ENCODE results near the gene METTL3.

Gene METTL3

DNA sequence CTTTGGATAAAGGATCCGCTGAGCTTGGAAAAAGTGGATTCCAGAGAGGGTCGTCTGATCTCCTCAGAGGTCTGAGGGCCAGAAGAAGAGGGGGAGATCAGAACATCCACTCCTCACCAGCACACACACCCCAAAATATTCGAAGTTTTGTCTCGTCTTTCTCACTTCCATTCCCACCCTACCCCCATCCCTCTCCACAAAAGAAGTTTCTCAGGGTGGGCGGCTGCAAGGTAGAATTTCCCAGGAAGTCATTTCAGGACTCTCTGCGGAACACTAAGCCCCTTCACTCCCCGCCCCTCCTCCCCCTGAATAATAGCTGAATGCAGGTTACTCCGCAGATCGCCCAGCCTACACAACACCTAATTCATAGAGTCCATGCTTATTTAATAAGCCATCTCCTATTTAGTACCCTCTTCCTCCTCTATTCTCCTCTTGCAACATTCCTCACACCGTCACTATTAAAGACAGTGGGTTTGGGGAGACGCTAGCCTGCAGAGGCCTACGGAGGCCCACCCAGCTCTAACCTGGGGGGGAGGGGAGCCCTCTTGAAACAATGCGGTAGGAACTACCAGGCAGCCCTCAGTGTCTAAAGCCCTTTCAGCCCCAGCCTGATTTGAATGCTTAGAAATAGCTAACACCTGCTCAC, 15.7 kb upstream of the METTL3 start:
- H3K27ac ChIP-seq, result peak overlapping the region; percentile 68
- H3K36me3 ChIP-seq, result peaks cover 29% of the 10 kb centered on the region; the same call in 1 of the 2 replicates
- H3K9ac ChIP-seq, result peak overlapping the region; percentile 78
- no peaks in the 10 kb centered on the region for H3K9me3 ChIP-seq
- peak overlapping the region; percentile 85 for H3K4me2 ChIP-seq
- H3K4me3 ChIP-seq, result peak overlapping the region; percentile 72
- H4K20me1 ChIP-seq, result no peaks in the 10 kb centered on the region
- peaks cover 27% of the 10 kb centered on the region for H3K4me1 ChIP-seq
- no peaks in the 10 kb centered on the region for H3K27me3 ChIP-seq
- no peak for TF ChIP-seq Cebpa-rat (IDR thresholded peaks at IDR 0.05)

DNA sequence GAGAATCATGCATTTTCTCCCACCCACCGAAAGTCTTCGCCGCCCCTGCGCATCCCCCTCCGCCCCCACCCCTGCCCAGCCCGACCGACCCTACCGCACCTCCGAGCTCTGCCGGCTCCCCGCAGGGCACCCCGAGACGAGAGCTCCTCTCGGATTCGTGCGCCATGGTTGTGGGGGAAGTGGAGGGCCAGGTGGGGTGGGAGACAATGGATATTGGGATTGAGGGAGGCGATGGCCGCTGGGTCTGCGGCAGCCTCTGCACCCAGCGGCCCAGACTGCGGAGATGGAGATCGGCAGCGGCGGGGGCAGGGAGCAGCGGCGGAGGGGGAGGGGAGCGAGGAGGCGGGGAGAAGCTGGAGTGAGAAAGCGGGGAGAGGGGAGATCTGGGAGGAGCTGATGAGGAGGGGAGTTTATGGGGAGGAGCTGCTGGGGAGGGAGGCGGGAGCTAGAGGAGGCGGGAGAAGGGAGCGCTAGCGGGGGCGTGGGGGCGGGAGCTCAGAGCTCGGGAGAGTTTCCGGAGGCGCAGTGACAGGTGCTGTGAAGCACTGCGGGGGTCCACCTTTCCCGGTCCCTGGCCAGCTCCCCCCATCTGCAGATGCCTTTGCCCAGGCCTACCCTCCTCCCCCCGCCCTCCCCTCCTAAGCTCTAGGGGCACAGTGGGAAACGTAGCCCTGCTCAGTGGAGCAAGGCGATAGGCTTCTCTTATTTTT, 15.0 kb upstream of the METTL3 start, which contains the start of gene SALL2:
Gene SALL2 (minus strand): TSS at position 385 of the 710 bp plus-strand sequence. CDS start 219 bp downstream, at position 166.
- Histone ChIP-seq H3K27me3 (no peaks in the 10 kb centered on the region), H3K36me3 (peaks cover 32% of the 10 kb centered on the region; the same call in 1 of the 2 replicates), H4K20me1 (no peaks in the 10 kb centered on the region), H3K4me3 (peak within 1 kb of the TSS; percentile 72), H3K27ac (peak within 1 kb of the TSS; percentile 68), H3K9me3 (no peaks in the 10 kb centered on the region), H3K4me1 (peaks cover 27% of the 10 kb centered on the region), H3K4me2 (peak within 1 kb of the TSS; percentile 85), H3K9ac (peak within 1 kb of the TSS; percentile 78)
- TF ChIP-seq Cebpa-rat (IDR thresholded peaks at IDR 0.05), result no peak

DNA sequence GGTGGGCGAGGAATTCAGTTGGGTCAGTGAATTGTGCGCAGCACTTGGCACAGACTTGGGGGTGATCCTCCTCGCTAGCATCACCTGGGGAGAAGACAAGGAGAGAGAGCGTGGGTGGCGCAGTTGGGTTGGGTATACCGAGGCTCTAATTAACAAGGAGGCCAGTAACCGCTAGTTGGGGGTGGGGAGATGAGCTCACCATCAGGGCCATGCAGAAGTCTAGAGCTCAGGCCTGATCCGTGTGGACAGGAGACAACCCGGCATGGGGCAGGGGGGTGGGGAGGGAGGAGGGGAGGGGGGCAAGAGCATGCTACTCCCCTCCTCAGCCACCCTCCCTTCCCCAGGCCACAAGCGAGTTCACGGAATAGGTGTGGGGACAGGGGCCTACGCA, 14.4 kb upstream of the METTL3 start:
- Histone ChIP-seq H4K20me1 (no peaks in the 10 kb centered on the region), H3K4me2 (peak overlapping the region; percentile 85), H3K27ac (peak overlapping the region; percentile 68), H3K4me3 (peak overlapping the region; percentile 72), H3K9ac (peak overlapping the region; percentile 78), H3K4me1 (peaks cover 27% of the 10 kb centered on the region), H3K27me3 (no peaks in the 10 kb centered on the region), H3K36me3 (peaks cover 32% of the 10 kb centered on the region; the same call in 1 of the 2 replicates), H3K9me3 (no peaks in the 10 kb centered on the region)
- no peak for TF ChIP-seq Cebpa-rat (IDR thresholded peaks at IDR 0.05)

DNA sequence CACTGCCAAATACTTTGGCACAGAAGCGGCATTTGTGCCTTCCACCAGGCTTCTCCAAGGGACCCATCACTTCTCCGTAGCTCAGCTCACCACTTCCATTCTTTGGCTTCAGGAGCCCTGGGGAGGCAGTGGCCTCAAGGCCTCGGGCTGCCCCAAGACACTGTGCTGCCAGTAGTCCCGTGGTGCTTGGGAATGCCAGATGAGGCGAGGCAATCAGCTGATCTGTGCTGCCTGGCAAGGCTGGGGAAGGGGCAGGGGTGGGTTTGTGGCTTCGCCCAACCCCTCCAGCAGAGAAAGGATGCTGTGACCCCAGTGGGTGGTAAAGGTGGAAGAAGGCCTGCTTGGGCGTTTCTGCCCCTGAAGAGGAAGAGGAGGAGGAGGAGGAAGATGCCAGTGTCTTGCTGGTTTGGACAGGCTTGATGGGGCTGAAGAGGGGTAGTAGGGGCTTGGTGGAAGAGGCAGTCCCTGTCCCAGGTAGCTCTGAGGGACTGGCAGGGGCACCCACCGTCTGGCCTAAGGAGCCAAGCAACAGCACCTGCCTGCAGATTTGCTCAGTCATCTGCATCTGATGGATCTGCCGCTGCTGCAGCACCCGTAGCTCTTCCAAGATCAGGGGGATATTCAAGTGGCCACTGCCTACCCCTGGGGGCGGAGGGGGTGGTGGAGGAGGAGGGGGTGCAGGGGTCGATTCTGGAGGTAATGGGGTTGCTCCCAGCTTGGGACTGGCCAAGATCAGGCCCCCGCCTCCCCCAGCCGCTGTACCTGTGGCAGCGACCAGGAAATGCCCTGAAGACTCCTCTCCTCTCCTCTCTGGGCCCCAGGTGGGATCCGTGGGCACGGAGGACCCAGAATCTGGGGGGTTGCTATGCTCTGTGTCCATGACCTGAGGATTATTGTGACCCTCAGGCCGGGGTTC, 13.7 kb upstream of the METTL3 start:
- Histone ChIP-seq H3K27ac (0 out of 2 replicates have a peak overlapping the region, but pooled peaks have one; percentile 27), H3K27me3 (no peaks in the 10 kb centered on the region), H3K4me1 (peaks cover 27% of the 10 kb centered on the region), H3K36me3 (peaks cover 32% of the 10 kb centered on the region; the same call in 1 of the 2 replicates), H3K4me3 (peak overlapping the region; percentile 72), H4K20me1 (no peaks in the 10 kb centered on the region), H3K9ac (peak overlapping the region; percentile 78; the same call in 1 of the 2 replicates), H3K4me2 (peak overlapping the region; percentile 85), H3K9me3 (no peaks in the 10 kb centered on the region)
- TF ChIP-seq Cebpa-rat (IDR thresholded peaks at IDR 0.05), result no peak

DNA sequence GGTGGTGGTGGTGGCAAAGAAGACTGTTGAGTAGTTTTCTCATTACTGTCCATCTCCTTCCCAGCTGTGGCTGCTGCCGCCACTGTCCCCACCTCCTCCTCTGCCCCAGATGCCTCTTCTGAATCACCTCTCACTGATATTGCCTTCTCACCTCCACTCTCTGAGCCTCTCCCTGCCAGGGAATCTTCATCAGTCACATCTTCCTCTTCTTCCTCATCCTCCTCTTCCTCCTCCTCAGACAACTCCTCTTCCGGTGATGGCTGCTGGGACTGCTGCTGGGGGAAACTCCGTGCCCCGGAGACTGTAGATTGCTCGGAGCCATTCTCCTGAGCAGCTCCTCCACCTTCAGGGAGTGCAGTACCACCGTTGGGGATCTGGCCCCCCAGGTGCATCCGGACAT, 12.1 kb upstream of the METTL3 start:
- no peaks in the 10 kb centered on the region for H3K27me3 ChIP-seq
- peaks cover 32% of the 10 kb centered on the region; the same call in 1 of the 2 replicates for H3K36me3 ChIP-seq
- no peaks in the 10 kb centered on the region for H4K20me1 ChIP-seq
- H3K4me1 ChIP-seq, result peaks cover 27% of the 10 kb centered on the region
- H3K4me2 ChIP-seq, result no peak overlapping the region
- H3K4me3 ChIP-seq, result no peak overlapping the region
- no peaks in the 10 kb centered on the region for H3K9me3 ChIP-seq
- H3K27ac ChIP-seq, result no peak overlapping the region
- TF ChIP-seq Cebpa-rat (IDR thresholded peaks at IDR 0.05), result no peak
- H3K9ac ChIP-seq, result no peak overlapping the region

DNA sequence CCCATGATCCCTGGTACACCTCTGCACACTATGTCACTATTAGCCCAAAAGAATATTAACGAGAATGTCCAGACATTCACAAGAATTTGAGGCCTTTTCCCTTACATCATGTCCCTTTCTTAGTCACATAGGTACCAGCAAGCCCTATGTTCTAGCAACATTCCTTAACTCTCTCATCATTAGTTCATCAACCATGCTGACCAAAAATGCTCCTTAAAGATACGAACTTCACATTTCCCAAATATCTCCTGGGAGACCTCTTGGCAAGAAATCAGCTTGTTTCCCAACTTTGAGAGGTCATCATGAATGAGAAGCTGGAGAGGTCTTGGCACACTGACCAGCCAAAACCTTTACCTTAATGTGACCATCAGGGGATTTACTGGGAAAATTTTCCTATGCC, 10.4 kb upstream of the METTL3 start:
- no peak for TF ChIP-seq Cebpa-rat (IDR thresholded peaks at IDR 0.05)
- Histone ChIP-seq H3K4me1 (peaks cover 13% of the 10 kb centered on the region), H3K27ac (no peak overlapping the region), H3K36me3 (peaks cover 32% of the 10 kb centered on the region; the same call in 1 of the 2 replicates), H3K4me3 (no peak overlapping the region), H3K9me3 (no peaks in the 10 kb centered on the region), H3K27me3 (no peaks in the 10 kb centered on the region), H4K20me1 (no peaks in the 10 kb centered on the region), H3K9ac (no peak overlapping the region), H3K4me2 (no peak overlapping the region)

DNA sequence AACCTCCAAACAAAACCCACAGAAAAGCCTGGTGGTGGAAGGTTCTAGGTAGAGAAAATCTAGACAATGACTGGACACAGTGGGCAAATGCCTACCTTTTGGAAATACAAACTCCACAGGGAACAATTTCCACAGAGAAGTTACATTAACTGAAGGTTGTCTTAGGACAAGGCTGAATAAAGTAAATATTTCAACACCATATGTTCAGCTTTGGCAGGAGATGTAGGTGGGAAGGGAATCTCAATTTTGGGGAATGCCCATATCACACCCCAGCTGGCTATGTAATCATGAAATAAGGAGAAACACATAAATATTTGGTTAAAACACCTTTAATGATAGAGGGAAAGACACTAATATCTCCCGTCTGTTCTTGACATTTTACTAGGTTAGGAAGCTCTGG, 9.6 kb upstream of the METTL3 start:
- Histone ChIP-seq H3K27me3 (no peaks in the 10 kb centered on the region), H4K20me1 (no peaks in the 10 kb centered on the region), H3K4me2 (no peak overlapping the region), H3K9me3 (no peaks in the 10 kb centered on the region), H3K4me1 (peaks cover 12% of the 10 kb centered on the region), H3K4me3 (no peak overlapping the region), H3K27ac (no peak overlapping the region), H3K36me3 (peaks cover 32% of the 10 kb centered on the region; the same call in 1 of the 2 replicates), H3K9ac (no peak overlapping the region)
- no peak for TF ChIP-seq Cebpa-rat (IDR thresholded peaks at IDR 0.05)

DNA sequence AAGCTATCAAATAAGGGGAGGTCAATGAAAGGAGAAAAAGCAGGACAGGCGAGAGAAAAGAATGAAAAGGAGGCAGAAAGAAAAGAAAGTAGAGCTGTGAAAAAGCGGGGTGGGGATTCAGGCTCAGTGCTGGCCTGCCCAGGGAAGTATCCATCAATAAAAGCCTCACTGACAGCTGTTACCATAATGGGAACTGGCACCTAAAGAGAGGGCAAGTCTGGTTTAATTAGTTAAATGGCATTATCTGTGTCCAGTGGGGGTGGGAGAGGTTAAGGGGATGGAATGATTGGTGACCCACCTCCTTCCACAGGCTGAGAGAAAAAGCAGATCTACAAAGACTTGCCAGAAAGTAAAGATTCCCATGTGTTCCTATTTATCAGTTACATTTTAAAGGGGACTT, 7.6 kb upstream of the METTL3 start:
- H3K9ac ChIP-seq, result no peak overlapping the region
- H3K27ac ChIP-seq, result no peak overlapping the region
- H3K4me2 ChIP-seq, result no peak overlapping the region
- H3K27me3 ChIP-seq, result no peaks in the 10 kb centered on the region
- H3K9me3 ChIP-seq, result no peaks in the 10 kb centered on the region
- no peaks in the 10 kb centered on the region for H4K20me1 ChIP-seq
- no peak overlapping the region for H3K4me3 ChIP-seq
- no peak for TF ChIP-seq Cebpa-rat (IDR thresholded peaks at IDR 0.05)
- H3K4me1 ChIP-seq, result no peaks in the 10 kb centered on the region
- peaks cover 23% of the 10 kb centered on the region; the same call in 1 of the 2 replicates for H3K36me3 ChIP-seq

DNA sequence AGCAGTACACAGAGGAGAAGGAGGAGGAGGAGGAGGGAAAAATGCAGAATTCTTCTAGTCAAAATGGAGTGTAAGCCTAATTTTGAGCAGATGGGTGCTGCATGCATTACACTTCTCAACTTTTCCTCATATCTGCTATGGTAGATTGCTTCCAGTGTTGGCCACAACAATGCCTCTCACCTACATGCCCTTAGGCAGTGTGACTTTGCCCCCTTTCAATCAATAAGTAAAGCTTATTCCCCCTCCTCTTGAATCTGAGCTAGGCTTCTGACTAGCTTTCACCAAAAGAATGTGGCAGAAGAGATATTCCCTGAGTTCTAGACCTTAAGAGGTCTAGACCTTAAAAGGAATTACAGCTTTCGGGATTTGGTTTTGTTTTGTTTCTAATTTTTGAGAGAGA, 3.2 kb upstream of the METTL3 start:
- peaks cover 1% of the 10 kb centered on the region; the same call in 1 of the 2 replicates for H3K36me3 ChIP-seq
- peaks cover 13% of the 10 kb centered on the region for H3K4me1 ChIP-seq
- H3K9ac ChIP-seq, result no peak overlapping the region
- H3K27ac ChIP-seq, result no peak overlapping the region
- H3K9me3 ChIP-seq, result no peaks in the 10 kb centered on the region
- H4K20me1 ChIP-seq, result no peaks in the 10 kb centered on the region
- TF ChIP-seq Cebpa-rat (IDR thresholded peaks at IDR 0.05), result no peak
- H3K4me3 ChIP-seq, result no peak overlapping the region
- H3K4me2 ChIP-seq, result no peak overlapping the region
- H3K27me3 ChIP-seq, result no peaks in the 10 kb centered on the region

Data from BLaER1 (cell line).